ENCODE data around the gene NDUFAF5. TPM values are rescaled to one million over a fixed set of nuclear protein-coding genes. Genes with fewer than 3 reads are reported as not detected.
A peak's percentile ranks its signal among the peaks of the same experiment; 100 is the strongest.

The NDUFAF5 gene
- polyA plus RNA-seq, 2 donors = 12.8 to 21.7 TPM

DNA sequence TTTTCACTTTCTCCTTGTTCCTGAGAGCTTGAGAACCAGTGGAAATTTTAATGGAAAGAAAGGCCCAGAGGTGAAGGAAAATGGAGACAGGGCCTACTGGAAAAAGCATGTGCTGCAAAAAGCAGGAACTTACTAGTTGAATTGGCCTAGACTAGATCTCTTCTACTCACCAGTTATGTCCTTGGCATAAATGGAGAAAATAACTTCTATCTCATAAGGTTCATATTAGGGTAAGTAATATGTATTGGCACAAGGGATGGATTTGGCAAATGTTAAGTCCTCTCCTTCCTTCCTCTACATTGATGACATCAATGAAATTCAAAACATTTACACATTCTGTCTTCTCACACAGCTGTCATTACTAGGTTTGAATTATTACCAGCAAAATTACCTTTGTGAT is 74.0 kb downstream of the NDUFAF5 start:
- H3K9me3 ChIP-seq (ENCODE audit: control insufficient read depth in 2 of 2, insufficient read depth in 1 of 2, low read depth in 1 of 2, low read length in 1 of 2) = no peaks in the 10 kb centered on the region
- no peak overlapping the region for H3K27ac ChIP-seq (ENCODE audit: low read depth in 2 of 2, low read length in 1 of 2)
- no peak overlapping the region for H3K4me3 ChIP-seq (ENCODE audit: low read depth in 1 of 2, low read length in 2 of 2)
- H3K27me3 ChIP-seq (ENCODE audit: control insufficient read depth in 1 of 2, insufficient read depth in 2 of 2, low read length in 2 of 2) = no peaks in the 10 kb centered on the region
- no peaks in the 10 kb centered on the region for H3K36me3 ChIP-seq (ENCODE audit: control insufficient read depth in 2 of 2, insufficient read depth in 2 of 2, low read length in 1 of 2)
- peaks cover 2 to 3% of the 10 kb centered on the region in 2 donors for H3K4me1 ChIP-seq (ENCODE audit: control insufficient read depth in 2 of 2, insufficient read depth in 2 of 2, low read length in 1 of 2)

DNA sequence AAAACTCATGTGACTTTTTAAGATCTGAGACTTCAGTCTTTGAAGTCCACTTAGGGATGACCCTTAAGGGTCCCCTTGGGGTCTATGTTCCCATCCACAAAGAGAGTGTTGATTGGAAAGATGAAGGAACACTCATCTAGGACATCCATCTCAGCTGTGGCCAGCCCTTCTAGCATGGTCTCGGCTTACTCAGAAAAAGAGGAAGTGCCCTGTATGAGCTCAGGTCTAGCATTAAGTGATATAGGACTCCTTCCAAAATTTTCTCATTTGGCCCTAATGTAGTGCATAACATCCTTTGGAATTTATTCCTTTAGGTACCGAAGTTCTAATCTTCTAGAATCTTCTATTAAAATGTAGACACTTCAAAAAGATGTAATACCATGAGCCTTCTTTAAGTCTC is 77.4 kb downstream of the NDUFAF5 start:
- no peaks in the 10 kb centered on the region for H3K36me3 ChIP-seq (ENCODE audit: control insufficient read depth in 2 of 2, insufficient read depth in 2 of 2, low read length in 1 of 2)
- no peaks in the 10 kb centered on the region for H3K9me3 ChIP-seq (ENCODE audit: control insufficient read depth in 2 of 2, insufficient read depth in 1 of 2, low read depth in 1 of 2, low read length in 1 of 2)
- H3K4me3 ChIP-seq (ENCODE audit: low read depth in 1 of 2, low read length in 2 of 2) = no peak overlapping the region
- no peak overlapping the region for H3K27ac ChIP-seq (ENCODE audit: low read depth in 2 of 2, low read length in 1 of 2)
- peaks cover 2% of the 10 kb centered on the region in 2 donors for H3K4me1 ChIP-seq (ENCODE audit: control insufficient read depth in 2 of 2, insufficient read depth in 2 of 2, low read length in 1 of 2)
- WGBS, 2 donors = 83 to 95% methylated on average over 2 of the region's 2 CpGs
- no peaks in the 10 kb centered on the region for H3K27me3 ChIP-seq (ENCODE audit: control insufficient read depth in 1 of 2, insufficient read depth in 2 of 2, low read length in 2 of 2)

DNA sequence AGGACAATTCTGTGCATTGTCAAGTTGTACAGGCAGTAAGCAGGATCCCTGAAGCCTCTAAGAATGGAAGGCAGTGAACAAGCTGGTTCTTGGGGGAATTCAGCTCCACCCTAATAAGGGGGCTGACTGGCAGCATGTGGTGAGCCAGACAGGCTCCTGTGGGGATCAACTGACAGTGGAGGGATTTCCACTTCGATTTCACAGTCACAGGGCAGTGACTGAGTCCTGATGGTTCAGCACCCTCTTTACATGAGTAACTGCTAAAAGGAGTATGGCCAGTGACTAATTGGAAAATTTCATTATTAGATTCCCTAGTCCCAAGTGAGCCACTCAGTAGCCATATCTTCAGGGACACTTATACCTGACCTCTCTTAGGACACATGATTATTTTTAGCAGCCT is 78.4 kb downstream of the NDUFAF5 start:
- H3K27me3 ChIP-seq (ENCODE audit: control insufficient read depth in 1 of 2, insufficient read depth in 2 of 2, low read length in 2 of 2) = no peaks in the 10 kb centered on the region
- H3K4me1 ChIP-seq (ENCODE audit: control insufficient read depth in 2 of 2, insufficient read depth in 2 of 2, low read length in 1 of 2) = no peaks in the 10 kb centered on the region
- no peaks in the 10 kb centered on the region for H3K36me3 ChIP-seq (ENCODE audit: control insufficient read depth in 2 of 2, insufficient read depth in 2 of 2, low read length in 1 of 2)
- no peak overlapping the region for H3K27ac ChIP-seq (ENCODE audit: low read depth in 2 of 2, low read length in 1 of 2)
- no peaks in the 10 kb centered on the region for H3K9me3 ChIP-seq (ENCODE audit: control insufficient read depth in 2 of 2, insufficient read depth in 1 of 2, low read depth in 1 of 2, low read length in 1 of 2)
- no peak overlapping the region for H3K4me3 ChIP-seq (ENCODE audit: low read depth in 1 of 2, low read length in 2 of 2)
- WGBS, 2 donors = 73% methylated on average over 1 of the region's 1 CpG

DNA sequence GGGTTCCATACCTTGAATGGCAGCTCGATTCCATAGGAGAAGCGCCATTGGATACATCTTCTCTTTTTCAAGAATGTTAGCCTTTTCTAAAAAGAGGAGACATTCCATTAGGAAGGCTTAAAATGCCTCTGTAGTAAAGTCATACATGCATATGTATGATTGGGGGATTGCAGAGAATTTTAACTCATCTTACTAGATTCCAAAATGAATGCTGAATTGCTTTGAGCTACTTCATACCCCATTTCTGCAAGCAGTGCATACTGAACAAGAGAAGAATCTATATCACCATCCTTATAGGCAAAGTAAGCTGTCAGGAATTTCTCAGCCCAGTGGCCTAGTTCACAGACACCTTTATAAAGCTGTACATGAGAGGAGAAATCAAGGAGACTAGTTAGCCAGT is 80.3 kb downstream of the NDUFAF5 start:
- Histone ChIP-seq H3K36me3 (ENCODE audit: control insufficient read depth in 2 of 2, insufficient read depth in 2 of 2, low read length in 1 of 2) (no peaks in the 10 kb centered on the region), H3K27me3 (ENCODE audit: control insufficient read depth in 1 of 2, insufficient read depth in 2 of 2, low read length in 2 of 2) (no peaks in the 10 kb centered on the region), H3K27ac (ENCODE audit: low read depth in 2 of 2, low read length in 1 of 2) (peak overlapping the region in 1 of 2 donors; percentile 16), H3K4me1 (ENCODE audit: control insufficient read depth in 2 of 2, insufficient read depth in 2 of 2, low read length in 1 of 2) (no peaks in the 10 kb centered on the region), H3K4me3 (ENCODE audit: low read depth in 1 of 2, low read length in 2 of 2) (no peak overlapping the region), H3K9me3 (ENCODE audit: control insufficient read depth in 2 of 2, insufficient read depth in 1 of 2, low read depth in 1 of 2, low read length in 1 of 2) (no peaks in the 10 kb centered on the region)
- 82 to 91% methylated on average over 2 of the region's 2 CpGs for WGBS, 2 donors

DNA sequence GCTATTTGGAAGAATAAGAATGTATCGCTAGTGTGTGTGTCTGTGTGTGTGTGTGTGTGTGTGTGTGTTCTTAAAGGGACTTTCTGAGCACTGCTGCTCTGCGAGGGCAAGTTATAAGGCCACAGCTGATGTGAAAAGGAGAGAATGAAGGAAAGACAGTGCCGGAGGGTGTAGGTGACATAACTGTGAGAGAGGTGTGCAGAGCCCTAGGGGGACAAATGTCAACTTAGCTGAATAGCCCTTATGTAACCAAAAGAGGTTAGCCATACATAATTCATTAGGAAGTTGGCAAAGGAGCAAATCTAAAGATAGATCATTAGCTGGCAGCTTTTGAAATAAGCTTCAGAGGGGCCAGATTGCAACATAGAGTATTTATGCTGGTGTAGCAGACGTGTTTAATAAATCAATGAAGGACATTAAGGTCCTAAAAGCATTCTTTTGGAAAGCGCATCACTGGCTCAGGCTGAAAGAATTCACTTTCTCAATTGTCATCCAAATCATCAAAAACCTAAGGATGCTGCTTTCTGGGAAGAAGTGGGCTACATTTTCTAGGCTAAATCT is 81.0 kb downstream of the NDUFAF5 start:
- Histone ChIP-seq H3K27ac (ENCODE audit: low read depth in 2 of 2, low read length in 1 of 2) (peak overlapping the region; percentile 31 to 51), H3K4me1 (ENCODE audit: control insufficient read depth in 2 of 2, insufficient read depth in 2 of 2, low read length in 1 of 2) (no peaks in the 10 kb centered on the region), H3K4me3 (ENCODE audit: low read depth in 1 of 2, low read length in 2 of 2) (no peak overlapping the region), H3K27me3 (ENCODE audit: control insufficient read depth in 1 of 2, insufficient read depth in 2 of 2, low read length in 2 of 2) (no peaks in the 10 kb centered on the region), H3K36me3 (ENCODE audit: control insufficient read depth in 2 of 2, insufficient read depth in 2 of 2, low read length in 1 of 2) (no peaks in the 10 kb centered on the region), H3K9me3 (ENCODE audit: control insufficient read depth in 2 of 2, insufficient read depth in 1 of 2, low read depth in 1 of 2, low read length in 1 of 2) (no peaks in the 10 kb centered on the region)
- WGBS, 2 donors = 22 to 35% methylated on average over 5 of the region's 5 CpGs

DNA sequence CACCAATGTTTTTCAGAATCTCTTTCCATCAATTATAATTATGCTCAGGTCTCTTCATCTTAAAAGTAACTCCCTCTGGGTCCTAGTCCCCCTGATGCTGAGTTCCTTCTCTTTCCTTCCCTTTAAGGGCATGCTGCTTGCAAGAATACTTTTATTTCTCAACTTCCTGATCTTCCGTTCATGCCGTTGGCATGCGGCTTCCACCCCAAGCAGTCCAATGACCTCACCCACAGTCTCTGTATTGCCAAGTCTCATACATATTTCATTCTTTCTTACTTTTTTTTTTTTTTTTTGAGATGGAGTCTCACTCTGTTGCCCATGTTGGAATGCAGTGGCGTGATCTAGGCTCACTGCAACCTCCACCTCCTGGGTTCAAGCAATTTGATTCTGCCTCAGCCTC is 83.5 kb downstream of the NDUFAF5 start:
- Histone ChIP-seq H3K27ac (ENCODE audit: low read depth in 2 of 2, low read length in 1 of 2) (peak overlapping the region in 1 of 2 donors; percentile 41), H3K4me1 (ENCODE audit: control insufficient read depth in 2 of 2, insufficient read depth in 2 of 2, low read length in 1 of 2) (no peaks in the 10 kb centered on the region)
- WGBS, 2 donors = 53 to 58% methylated on average over 4 of the region's 4 CpGs

DNA sequence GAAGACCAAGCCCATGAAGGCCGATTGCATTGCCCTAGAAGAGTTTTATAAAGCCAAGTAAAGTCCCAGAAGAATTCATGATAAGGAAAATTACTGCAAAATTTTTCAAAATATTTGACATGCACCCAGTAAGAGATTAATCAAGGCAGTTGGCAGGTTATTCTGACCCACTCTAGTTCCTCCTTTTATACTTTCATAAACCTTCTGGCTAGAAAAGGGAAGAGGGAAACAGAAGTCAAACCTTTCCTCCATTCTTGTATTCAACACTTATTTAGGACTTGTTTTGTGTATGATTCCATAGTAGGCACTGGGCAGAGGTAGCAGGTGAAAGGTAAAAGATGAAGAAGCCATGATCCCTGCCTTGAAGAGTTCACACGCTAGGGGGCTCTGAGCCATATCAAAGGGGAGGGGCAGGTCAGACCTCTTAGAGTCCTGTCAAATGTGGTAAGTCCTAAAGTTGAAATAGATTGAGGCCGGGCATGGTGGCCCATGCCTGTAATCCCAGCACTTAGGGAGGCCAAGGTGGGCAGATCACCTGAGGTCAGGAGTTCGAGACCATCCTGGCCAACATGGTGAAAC is 85.4 kb downstream of the NDUFAF5 start:
- H3K4me1 ChIP-seq (ENCODE audit: control insufficient read depth in 2 of 2, insufficient read depth in 2 of 2, low read length in 1 of 2) = no peaks in the 10 kb centered on the region
- H3K27ac ChIP-seq (ENCODE audit: low read depth in 2 of 2, low read length in 1 of 2) = no peak overlapping the region
- no peaks in the 10 kb centered on the region for H3K36me3 ChIP-seq (ENCODE audit: control insufficient read depth in 2 of 2, insufficient read depth in 2 of 2, low read length in 1 of 2)
- 72 to 75% methylated on average over 4 of the region's 4 CpGs for WGBS, 2 donors
- no peaks in the 10 kb centered on the region for H3K9me3 ChIP-seq (ENCODE audit: control insufficient read depth in 2 of 2, insufficient read depth in 1 of 2, low read depth in 1 of 2, low read length in 1 of 2)
- H3K27me3 ChIP-seq (ENCODE audit: control insufficient read depth in 1 of 2, insufficient read depth in 2 of 2, low read length in 2 of 2) = no peaks in the 10 kb centered on the region
- H3K4me3 ChIP-seq (ENCODE audit: low read depth in 1 of 2, low read length in 2 of 2) = no peak overlapping the region

More for the DNA sequence above, 83.5 kb downstream of the NDUFAF5 start:
- Histone ChIP-seq H3K4me3 (ENCODE audit: low read depth in 1 of 2, low read length in 2 of 2) (no peak overlapping the region), H3K9me3 (ENCODE audit: control insufficient read depth in 2 of 2, insufficient read depth in 1 of 2, low read depth in 1 of 2, low read length in 1 of 2) (no peaks in the 10 kb centered on the region), H3K36me3 (ENCODE audit: control insufficient read depth in 2 of 2, insufficient read depth in 2 of 2, low read length in 1 of 2) (no peaks in the 10 kb centered on the region), H3K27me3 (ENCODE audit: control insufficient read depth in 1 of 2, insufficient read depth in 2 of 2, low read length in 2 of 2) (no peaks in the 10 kb centered on the region)

Other genes with a start within 250 kb of the NDUFAF5 start
- 1 to 10 TPM; 3.5 to 4.9 TPM for gene TASP1, start 146.1 kb upstream of the NDUFAF5 start, polyA plus RNA-seq
- gene ESF1, start 109 bp upstream of the NDUFAF5 start, polyA plus RNA-seq = 1 to 10 TPM; 6.4 to 8.8 TPM
- gene SEL1L2, start 205.6 kb downstream of the NDUFAF5 start, polyA plus RNA-seq = not detected
- gene MACROD2, start 210.5 kb downstream of the NDUFAF5 start, polyA plus RNA-seq = 1 to 10 TPM in 1 of 2 donors, under 1 TPM in 1; 0.64 to 1.9 TPM

Data from esophagus (tissue), 2 donors.